Measurements from ENCODE around the gene SPACA9.

The SPACA9 gene

DNA sequence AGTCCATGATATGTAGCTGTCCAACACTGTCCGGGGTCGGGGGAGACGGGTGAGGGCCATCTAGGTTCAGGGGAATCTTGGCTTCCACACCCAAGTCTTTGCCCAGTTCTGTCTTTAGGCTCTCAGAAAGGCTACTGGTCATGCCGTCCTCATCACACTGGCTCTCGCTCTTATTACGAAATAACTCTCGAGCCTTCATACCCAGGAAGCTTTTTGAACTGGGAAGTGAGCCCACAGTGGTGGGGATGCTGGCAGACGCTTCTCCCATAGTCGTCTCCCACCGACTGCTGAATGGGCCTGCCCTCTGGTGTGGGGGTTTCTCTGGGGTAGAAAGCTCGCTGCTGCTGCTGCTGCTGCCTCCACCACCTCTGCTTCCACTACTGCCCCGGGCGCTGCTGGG, 17.6 kb downstream of the SPACA9 start:
- no peaks in the 10 kb centered on the region for H3K9me3 ChIP-seq
- H3K36me3 ChIP-seq: peaks cover 64% of the 10 kb centered on the region
- H3K27me3 ChIP-seq: no peaks in the 10 kb centered on the region
- no peak overlapping the region for H3K27ac ChIP-seq
- H3K4me3 ChIP-seq (ENCODE audit: low read depth in 1 of 2, low read length in 1 of 2): no peak overlapping the region
- H3K4me1 ChIP-seq (ENCODE audit: control insufficient read depth in 1 of 2, insufficient read depth in 1 of 2, low read depth in 1 of 2, low read length in 1 of 2): peaks cover 5 to 7% of the 10 kb centered on the region in 2 experiments
- TF ChIP-seq, protein P1, sequence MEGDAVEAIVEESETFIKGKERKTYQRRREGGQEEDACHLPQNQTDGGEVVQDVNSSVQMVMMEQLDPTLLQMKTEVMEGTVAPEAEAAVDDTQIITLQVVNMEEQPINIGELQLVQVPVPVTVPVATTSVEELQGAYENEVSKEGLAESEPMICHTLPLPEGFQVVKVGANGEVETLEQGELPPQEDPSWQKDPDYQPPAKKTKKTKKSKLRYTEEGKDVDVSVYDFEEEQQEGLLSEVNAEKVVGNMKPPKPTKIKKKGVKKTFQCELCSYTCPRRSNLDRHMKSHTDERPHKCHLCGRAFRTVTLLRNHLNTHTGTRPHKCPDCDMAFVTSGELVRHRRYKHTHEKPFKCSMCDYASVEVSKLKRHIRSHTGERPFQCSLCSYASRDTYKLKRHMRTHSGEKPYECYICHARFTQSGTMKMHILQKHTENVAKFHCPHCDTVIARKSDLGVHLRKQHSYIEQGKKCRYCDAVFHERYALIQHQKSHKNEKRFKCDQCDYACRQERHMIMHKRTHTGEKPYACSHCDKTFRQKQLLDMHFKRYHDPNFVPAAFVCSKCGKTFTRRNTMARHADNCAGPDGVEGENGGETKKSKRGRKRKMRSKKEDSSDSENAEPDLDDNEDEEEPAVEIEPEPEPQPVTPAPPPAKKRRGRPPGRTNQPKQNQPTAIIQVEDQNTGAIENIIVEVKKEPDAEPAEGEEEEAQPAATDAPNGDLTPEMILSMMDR (IDR thresholded peaks at IDR 0.05): no peak

DNA sequence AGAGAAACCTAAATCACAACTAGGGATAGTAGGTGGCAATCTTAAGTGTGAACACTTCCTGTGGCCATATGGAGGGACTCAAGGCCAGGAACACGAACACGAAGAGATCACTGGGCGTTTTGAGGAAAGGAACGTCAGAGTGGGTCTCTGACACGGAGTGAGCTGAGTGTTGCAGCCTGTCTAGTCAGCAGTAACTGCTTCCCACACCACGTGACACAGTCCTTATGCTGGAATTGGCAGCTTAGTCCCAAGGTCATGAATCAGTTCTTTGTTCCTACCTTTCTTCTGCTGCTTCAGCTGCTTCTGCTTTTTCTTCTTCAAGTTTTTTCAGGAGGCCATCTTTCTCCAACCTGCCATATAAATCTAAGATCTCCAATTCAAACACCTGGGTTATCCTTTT, 18.2 kb downstream of the SPACA9 start:
- Histone ChIP-seq H3K27ac (peak overlapping the region; percentile 55), H3K36me3 (peaks cover 67% of the 10 kb centered on the region), H3K27me3 (no peaks in the 10 kb centered on the region), H3K9me3 (no peaks in the 10 kb centered on the region), H3K4me3 (ENCODE audit: low read depth in 1 of 2, low read length in 1 of 2) (no peak overlapping the region), H3K4me1 (ENCODE audit: control insufficient read depth in 1 of 2, insufficient read depth in 1 of 2, low read depth in 1 of 2, low read length in 1 of 2) (peaks cover 5 to 7% of the 10 kb centered on the region in 2 experiments)
- TF ChIP-seq, protein P1 (IDR thresholded peaks at IDR 0.05): no peak

DNA sequence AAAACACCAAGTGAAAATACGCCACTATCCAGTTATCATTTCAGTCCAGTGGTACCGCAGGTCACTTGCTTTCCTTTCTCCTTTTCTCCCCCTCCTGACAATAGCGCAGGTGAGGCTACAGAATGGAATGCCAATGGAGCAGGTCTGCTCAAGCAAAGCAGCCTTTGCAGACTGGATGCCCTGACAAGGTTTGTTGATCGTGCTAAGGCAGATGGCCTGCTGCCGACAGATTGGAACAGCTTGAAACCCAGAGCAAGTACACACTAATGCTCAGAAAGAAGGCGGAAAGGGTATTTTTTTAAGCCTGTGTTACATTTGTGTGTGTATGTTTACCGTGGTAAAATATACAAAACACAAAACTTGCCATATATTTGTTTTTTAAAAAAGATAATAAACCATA, 19.4 kb downstream of the SPACA9 start:
- no peak overlapping the region for H3K27ac ChIP-seq
- TF ChIP-seq, protein P1 (IDR thresholded peaks at IDR 0.05): no peak
- no peaks in the 10 kb centered on the region for H3K9me3 ChIP-seq
- H3K4me3 ChIP-seq (ENCODE audit: low read depth in 1 of 2, low read length in 1 of 2): no peak overlapping the region
- H3K4me1 ChIP-seq (ENCODE audit: control insufficient read depth in 1 of 2, insufficient read depth in 1 of 2, low read depth in 1 of 2, low read length in 1 of 2): peaks cover 5 to 7% of the 10 kb centered on the region in 2 experiments
- H3K36me3 ChIP-seq: peaks cover 73% of the 10 kb centered on the region
- no peaks in the 10 kb centered on the region for H3K27me3 ChIP-seq

DNA sequence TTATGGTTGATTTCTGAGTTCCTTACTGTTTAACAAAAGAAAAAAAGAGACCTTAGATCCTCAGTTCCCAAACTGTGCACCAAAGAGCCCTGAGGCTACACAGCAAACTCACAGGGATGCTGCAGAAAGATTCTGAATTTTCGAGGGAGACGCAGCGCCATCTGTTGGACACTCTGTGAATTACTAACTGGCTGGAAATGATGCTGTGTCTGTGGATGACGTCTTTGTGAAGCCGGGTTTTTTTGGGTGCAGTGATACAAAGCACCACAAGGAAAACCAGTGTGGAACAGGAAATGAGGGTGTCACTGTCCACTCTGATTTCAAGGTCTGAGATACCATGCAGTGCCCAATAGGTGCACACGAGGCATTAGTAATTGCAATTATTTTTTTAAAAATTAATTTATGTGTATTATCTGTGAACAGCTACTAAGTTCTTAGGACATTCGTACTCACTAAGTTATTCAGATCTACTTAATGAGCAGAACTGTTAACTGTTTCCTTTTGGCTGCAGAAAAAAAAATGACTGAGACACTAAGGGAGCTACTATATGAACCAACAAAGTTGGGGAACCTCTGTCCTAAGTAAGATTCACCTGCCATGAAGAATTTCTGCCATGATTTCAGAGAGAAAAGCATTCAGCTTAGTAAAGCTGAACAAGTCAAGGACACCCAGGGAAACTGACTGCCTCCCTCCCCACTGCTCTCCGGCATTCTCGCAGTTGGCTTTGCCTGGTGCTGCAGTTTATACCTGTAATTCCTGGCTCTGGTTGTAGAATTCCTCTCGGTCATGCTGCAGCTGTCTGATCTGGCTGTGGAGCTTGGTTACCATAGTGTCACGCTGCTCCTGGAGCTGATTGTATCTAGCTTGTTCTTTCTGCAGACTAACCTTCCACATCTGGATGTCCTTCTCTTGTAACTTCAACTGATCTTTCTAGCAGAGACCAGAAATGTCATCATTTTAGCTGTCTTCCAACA, 23.4 kb downstream of the SPACA9 start:
- TF ChIP-seq, protein P1 (IDR thresholded peaks at IDR 0.05): peak; percentile 88
- no peaks in the 10 kb centered on the region for H3K9me3 ChIP-seq
- peaks cover 82% of the 10 kb centered on the region for H3K36me3 ChIP-seq
- H3K27ac ChIP-seq: no peak overlapping the region
- H3K4me1 ChIP-seq (ENCODE audit: control insufficient read depth in 1 of 2, insufficient read depth in 1 of 2, low read depth in 1 of 2, low read length in 1 of 2): peaks cover 2 to 3% of the 10 kb centered on the region in 2 experiments
- H3K4me3 ChIP-seq (ENCODE audit: low read depth in 1 of 2, low read length in 1 of 2): no peak overlapping the region
- H3K27me3 ChIP-seq: no peaks in the 10 kb centered on the region

DNA sequence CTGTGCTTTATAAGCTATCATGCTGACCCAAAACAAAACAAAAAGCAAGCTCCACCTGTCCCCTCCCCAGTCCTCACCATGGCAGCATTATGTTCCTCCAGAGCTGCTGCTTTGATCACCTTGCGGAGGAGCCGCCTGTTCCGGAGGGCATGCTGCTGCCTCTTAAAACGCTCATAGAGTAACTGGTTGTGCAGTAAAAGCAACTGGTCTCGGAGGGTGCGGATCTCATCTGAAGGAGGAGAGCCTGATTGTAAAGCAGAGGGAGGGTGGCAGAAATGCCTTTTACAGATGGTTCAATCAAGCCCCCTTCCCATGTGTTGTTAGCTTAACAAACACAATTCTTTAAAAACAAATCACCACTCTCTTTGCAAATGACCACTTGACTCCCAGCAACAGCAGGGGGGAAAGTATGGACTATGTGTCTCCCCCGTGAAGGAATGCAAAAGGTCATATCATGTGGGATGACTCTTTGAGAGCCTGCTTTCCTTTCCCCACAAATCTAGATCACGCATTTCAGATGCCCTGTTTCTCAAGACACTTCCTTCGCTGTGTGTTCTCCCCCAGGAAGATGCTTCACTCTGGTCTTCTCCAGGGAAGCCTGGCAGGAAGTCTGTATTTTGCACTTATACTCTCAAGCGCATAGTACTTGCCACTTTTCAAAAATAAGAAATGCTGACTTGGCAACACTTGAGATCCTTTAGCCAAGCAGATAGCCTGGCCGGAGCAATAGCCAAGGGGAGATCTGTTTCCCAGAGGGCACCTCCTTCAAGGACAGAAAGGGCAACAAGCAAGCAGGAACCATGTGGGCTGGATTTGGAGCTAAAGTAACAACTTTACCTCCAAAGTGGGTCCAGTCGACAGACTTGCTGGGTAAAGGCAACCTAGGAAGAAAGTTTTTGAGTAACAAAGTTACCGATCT, 25.1 kb downstream of the SPACA9 start:
- Histone ChIP-seq H3K27ac (no peak overlapping the region), H3K36me3 (peaks cover 75% of the 10 kb centered on the region), H3K9me3 (no peaks in the 10 kb centered on the region), H3K27me3 (no peaks in the 10 kb centered on the region), H3K4me1 (ENCODE audit: control insufficient read depth in 1 of 2, insufficient read depth in 1 of 2, low read depth in 1 of 2, low read length in 1 of 2) (no peaks in the 10 kb centered on the region), H3K4me3 (ENCODE audit: low read depth in 1 of 2, low read length in 1 of 2) (no peak overlapping the region)
- TF ChIP-seq, protein P1 (IDR thresholded peaks at IDR 0.05): no peak
